Astrocyte (in vitro differentiated cells and primary cell): ENCODE measurements around the gene PTPN22.

Experiments used
- CTCF ChIP-seq: IDR thresholded peaks from 2 replicates; pipeline ENCODE4 v1.5.1; 2011; ENCODE audit warnings: low read depth, mild to moderate bottlenecking, inconsistent platforms, low read length, moderate library complexity; ENCODE audit not compliant: insufficient read depth
- EZH2 ChIP-seq: IDR thresholded peaks from 2 replicates; pipeline ENCODE4 v1.6.1; 2012; ENCODE audit warnings: mild to moderate bottlenecking, low read length, inconsistent platforms; ENCODE audit not compliant: insufficient read depth

DNA sequence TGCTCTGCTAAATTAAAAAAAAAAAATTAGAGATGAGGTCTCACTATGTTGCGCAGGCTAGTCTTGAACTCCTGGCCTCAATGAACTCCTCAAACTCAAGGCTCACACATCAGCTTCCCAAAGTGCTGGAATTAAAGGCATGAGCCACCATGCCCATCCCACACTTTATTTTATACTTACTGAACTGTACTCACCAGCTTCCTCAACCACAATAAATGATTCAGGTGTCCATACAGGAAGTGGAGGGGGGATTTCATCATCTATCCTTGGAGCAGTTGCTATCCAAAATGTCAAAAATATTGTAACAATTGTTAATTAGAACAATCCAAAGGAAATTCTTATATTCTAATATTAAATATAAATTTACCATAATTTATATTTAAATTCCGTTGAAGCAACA, 36.8 kb downstream of the PTPN22 start:
- TF ChIP-seq CTCF = no peak
- TF ChIP-seq EZH2 = no peak
